B cell (primary cell): Measurements from ENCODE around the gene IKZF3.

Experiments
- EZH2 ChIP-seq: IDR thresholded peaks from 2 replicates; pipeline ENCODE4 v1.6.1; 2012; ENCODE audit warnings: borderline replicate concordance, low read depth, mild to moderate bottlenecking, moderate library complexity, low read length; ENCODE audit not compliant: insufficient read depth, poor library complexity, severe bottlenecking
- TF ChIP-seq, protein P1 (sequence below): fragments of 200-600 bp; IDR thresholded peaks from one replicate; pipeline ENCODE4 v1.8.0; 2022; ENCODE audit warnings: antibody characterized with exemption, mild to moderate bottlenecking

DNA sequence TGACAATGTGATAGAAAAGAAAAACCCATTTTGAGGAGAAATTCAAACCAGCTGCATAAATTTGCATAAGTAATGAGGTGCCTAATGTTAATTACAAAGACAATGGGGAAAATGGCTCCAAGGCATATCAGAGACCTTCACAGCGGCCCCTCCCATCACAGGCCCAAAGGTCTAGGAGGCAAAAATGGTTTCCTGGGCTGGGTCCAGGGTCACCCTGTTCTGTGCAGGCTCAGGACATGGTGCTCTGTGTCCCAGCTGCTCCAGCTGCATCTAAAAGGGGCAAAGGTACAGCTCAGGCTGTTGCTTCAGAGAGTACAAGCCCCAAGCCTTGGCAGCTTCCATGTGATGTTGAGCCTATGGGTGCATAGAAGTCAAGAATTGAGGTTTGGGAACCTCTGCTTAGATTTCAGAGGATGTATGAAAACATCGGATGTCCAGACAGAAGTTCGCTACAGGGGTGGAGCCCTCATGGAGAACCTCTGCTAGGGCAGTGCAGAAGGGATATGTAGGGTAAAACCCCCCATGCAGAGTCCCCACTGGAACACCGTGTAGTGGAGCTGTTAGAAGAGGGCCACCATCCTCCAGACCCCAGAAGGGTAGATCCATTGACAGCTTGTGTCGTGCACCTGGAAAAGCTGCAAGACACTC is 40.6 kb downstream of the IKZF3 start:
- no peak for TF ChIP-seq EZH2
- TF ChIP-seq, protein P1, sequence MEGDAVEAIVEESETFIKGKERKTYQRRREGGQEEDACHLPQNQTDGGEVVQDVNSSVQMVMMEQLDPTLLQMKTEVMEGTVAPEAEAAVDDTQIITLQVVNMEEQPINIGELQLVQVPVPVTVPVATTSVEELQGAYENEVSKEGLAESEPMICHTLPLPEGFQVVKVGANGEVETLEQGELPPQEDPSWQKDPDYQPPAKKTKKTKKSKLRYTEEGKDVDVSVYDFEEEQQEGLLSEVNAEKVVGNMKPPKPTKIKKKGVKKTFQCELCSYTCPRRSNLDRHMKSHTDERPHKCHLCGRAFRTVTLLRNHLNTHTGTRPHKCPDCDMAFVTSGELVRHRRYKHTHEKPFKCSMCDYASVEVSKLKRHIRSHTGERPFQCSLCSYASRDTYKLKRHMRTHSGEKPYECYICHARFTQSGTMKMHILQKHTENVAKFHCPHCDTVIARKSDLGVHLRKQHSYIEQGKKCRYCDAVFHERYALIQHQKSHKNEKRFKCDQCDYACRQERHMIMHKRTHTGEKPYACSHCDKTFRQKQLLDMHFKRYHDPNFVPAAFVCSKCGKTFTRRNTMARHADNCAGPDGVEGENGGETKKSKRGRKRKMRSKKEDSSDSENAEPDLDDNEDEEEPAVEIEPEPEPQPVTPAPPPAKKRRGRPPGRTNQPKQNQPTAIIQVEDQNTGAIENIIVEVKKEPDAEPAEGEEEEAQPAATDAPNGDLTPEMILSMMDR = no peak
